Ascending aorta (tissue), 2 donors: ENCODE measurements around the gene RNASE9. TPM values are rescaled to one million over a fixed set of nuclear protein-coding genes. Genes with fewer than 3 reads are reported as not detected.
"Not testable (repeated sequence)": the region's sequence is repeated elsewhere in the genome, so short reads cannot be mapped to it uniquely, and the experiment has no call there.

Experiments used
- DNase-seq, 2 donors: peaks; one replicate each; pipeline ENCODE4 v3.0.0-alpha.2; 2019; ENCODE audit warnings: low spot score in 2 of 2
- H3K27ac ChIP-seq, 2 donors: fragments of 200-600 bp; sonication (generic); one replicate each; pipeline ENCODE4 v1.5.1; 2016 to 2017; ENCODE audit warnings: mild to moderate bottlenecking in 1 of 2
- H3K27me3 ChIP-seq: fragments of 200-600 bp; sonication (generic); one replicate; pipeline ENCODE4 v1.5.1; 2017
- H3K36me3 ChIP-seq, 2 donors: fragments of 200-600 bp; sonication (generic); one replicate each; pipeline ENCODE4 v1.5.1; 2016
- H3K4me1 ChIP-seq, 2 donors: fragments of 200-600 bp; sonication (generic); one replicate each; pipeline ENCODE4 v1.5.1; 2016 to 2017; ENCODE audit warnings: mild to moderate bottlenecking in 1 of 2
- H3K4me3 ChIP-seq, 2 donors: fragments of 200-600 bp; sonication (generic); one replicate each; pipeline ENCODE4 v1.5.1; 2016 to 2017; ENCODE audit warnings: mild to moderate bottlenecking in 1 of 2
- H3K9me3 ChIP-seq, 2 donors: fragments of 200-600 bp; sonication (generic); one replicate each; pipeline ENCODE4 v1.5.1; 2016
- CTCF ChIP-seq, 3 experiments: fragments of 200-600 bp in 2 of 3; fragments of 450-650 bp in 1 of 3; sonication (generic) in 2 of 3; IDR thresholded peaks; one replicate each; pipeline ENCODE4 v1.5.1; 2016 to 2019; ENCODE audit warnings: antibody characterized with exemption in 3 of 3, mild to moderate bottlenecking in 1 of 3, moderate library complexity in 1 of 3
- intact Hi-C: fragments of 100-400 bp; cut with DNase I; formaldehyde crosslinking; loops from one replicate; pipeline ENCODE4 v1.15.1; 2023
- total RNA-seq: library from RNA; depleted of rRNA; stranded (reverse); fragments of >200 nt; gene quantifications from one replicate; pipeline ENCODE4 v1.1.0, GENCODE V29; 2016

RNASE9 gene
- total RNA-seq, 1 donor from 2014 or later: not detected

GRCh38 chr14:20569066-20569465 lies 8.2 kb upstream of the RNASE9 start:
- no peak for TF ChIP-seq CTCF (IDR thresholded peaks at IDR 0.05)
- H3K4me1 ChIP-seq: no peaks in the 10 kb centered on the region
- intact Hi-C loops: no loop called here
- no peak overlapping the region for H3K27ac ChIP-seq
- no peaks in the 10 kb centered on the region for H3K36me3 ChIP-seq
- DNase-seq: no peak
- H3K9me3 ChIP-seq: peaks cover 0 to 9% of the 10 kb centered on the region in 2 donors
- H3K4me3 ChIP-seq: no peak overlapping the region
- no peaks in the 10 kb centered on the region for H3K27me3 ChIP-seq

GRCh38 chr14:20568393-20568792 lies 7.5 kb upstream of the RNASE9 start:
- intact Hi-C loops: no loop called here
- H3K4me3 ChIP-seq: no peak overlapping the region
- peaks cover 0 to 9% of the 10 kb centered on the region in 2 donors for H3K9me3 ChIP-seq
- no peaks in the 10 kb centered on the region for H3K27me3 ChIP-seq
- H3K4me1 ChIP-seq: no peaks in the 10 kb centered on the region
- TF ChIP-seq CTCF (IDR thresholded peaks at IDR 0.05): no peak
- DNase-seq: no peak
- no peak overlapping the region for H3K27ac ChIP-seq
- no peaks in the 10 kb centered on the region for H3K36me3 ChIP-seq

GRCh38 chr14:20567199-20567598 lies 6.4 kb upstream of the RNASE9 start:
- H3K4me3 ChIP-seq, H3K9me3 ChIP-seq, intact Hi-C loops, H3K27me3 ChIP-seq, H3K27ac ChIP-seq, DNase-seq, H3K4me1 ChIP-seq, H3K36me3 ChIP-seq: not testable (repeated sequence)

GRCh38 chr14:20564501-20564997 lies 3.7 kb upstream of the RNASE9 start:
- H3K9me3 ChIP-seq: peaks cover 0 to 9% of the 10 kb centered on the region in 2 donors
- no peaks in the 10 kb centered on the region for H3K27me3 ChIP-seq
- no peaks in the 10 kb centered on the region for H3K36me3 ChIP-seq
- no peak overlapping the region for H3K27ac ChIP-seq
- DNase-seq: no peak
- H3K4me1 ChIP-seq: no peaks in the 10 kb centered on the region
- intact Hi-C loops: no loop called here
- no peak overlapping the region for H3K4me3 ChIP-seq
- no peak for TF ChIP-seq CTCF (IDR thresholded peaks at IDR 0.05)

- intact Hi-C loops: no loop called here
- no peaks in the 10 kb centered on the region for H3K36me3 ChIP-seq
- DNase-seq: no peak
- H3K4me3 ChIP-seq: no peak overlapping the region
- TF ChIP-seq CTCF (IDR thresholded peaks at IDR 0.05): no peak
- no peaks in the 10 kb centered on the region for H3K4me1 ChIP-seq
- H3K27ac ChIP-seq: no peak overlapping the region
- no peaks in the 10 kb centered on the region for H3K27me3 ChIP-seq
- H3K9me3 ChIP-seq: peaks cover 0 to 4% of the 10 kb centered on the region in 2 donors
These were observed 3.1 kb upstream of the RNASE9 start for GRCh38 chr14:20563971-20564370.

GRCh38 chr14:20559461-20559904 lies 1.4 kb downstream of the RNASE9 start:
- Histone ChIP-seq H3K4me3 (no peak overlapping the region), H3K27me3 (no peaks in the 10 kb centered on the region), H3K9me3 (no peaks in the 10 kb centered on the region), H3K27ac (no peak overlapping the region), H3K4me1 (no peaks in the 10 kb centered on the region), H3K36me3 (no peaks in the 10 kb centered on the region)
- no peak for DNase-seq
- intact Hi-C loops: no loop called here
- TF ChIP-seq CTCF (IDR thresholded peaks at IDR 0.05): no peak
